ENCODE measurements around the gene DEPP1. TPM values are rescaled to one million over a fixed set of nuclear protein-coding genes. Genes with fewer than 3 reads are reported as not detected.

DEPP1 gene
- polyA plus RNA-seq, 3 donors: not detected

DNA sequence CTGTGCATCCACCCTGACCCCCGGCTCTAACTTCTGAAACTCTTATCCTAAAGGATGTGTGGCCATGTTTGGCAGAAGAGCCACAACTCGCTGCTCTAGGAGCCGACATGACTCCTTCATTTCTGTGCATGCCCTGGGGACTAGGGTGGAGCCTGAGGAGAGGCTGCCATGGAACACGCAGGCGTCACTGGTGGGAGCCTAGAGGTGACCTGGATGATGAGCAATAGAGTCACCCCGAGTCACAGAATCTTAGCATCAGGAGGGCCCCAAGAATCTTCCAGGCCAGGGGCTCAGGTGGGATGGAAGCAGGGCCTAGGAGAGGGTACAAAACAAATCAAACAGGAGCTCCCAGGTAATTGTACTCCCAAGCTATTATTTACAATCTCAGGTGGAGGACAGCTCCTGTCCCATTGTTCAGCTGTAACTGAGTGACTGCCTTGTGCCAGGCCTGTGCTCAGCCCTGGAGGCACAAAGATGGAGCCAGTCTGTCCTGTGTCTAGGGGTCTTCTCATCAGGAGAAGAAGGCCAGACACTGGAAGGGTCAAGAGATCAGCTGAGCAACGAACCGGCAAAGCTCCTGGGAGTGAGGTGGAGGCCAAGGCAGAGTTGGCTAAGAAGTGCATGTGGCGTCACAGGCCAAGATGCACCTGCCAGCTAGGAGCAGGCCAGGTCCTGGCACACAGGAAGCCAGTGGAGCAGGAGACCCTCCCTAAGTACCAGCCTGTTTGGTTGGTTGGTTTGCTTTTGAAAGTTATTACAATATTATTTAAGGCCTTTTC lies 16.3 kb upstream of the DEPP1 start:
- H3K27me3 Mint-ChIP-seq (ENCODE audit: low read depth in 3 of 3): peaks cover 1 to 4% (median 2%) of the 10 kb centered on the region in 3 donors
- Histone ChIP-seq H3K27me3 (ENCODE audit: control insufficient read depth in 2 of 2, insufficient read depth in 2 of 2, low read length in 2 of 2) (no peaks in the 10 kb centered on the region), H3K4me1 (ENCODE audit: control insufficient read depth in 1 of 2, insufficient read depth in 2 of 2, low read length in 2 of 2) (peaks cover 2 to 16% of the 10 kb centered on the region in 2 donors), H3K79me2 (ENCODE audit: insufficient read depth, low read length) (no peaks in the 10 kb centered on the region), H3K4me3 (replicated peaks in 1 of 3; ENCODE audit: low read depth in 2 of 3, low read length in 3 of 3) (no peak overlapping the region), H3K27ac (ENCODE audit: low read depth in 1 of 2, low read length in 2 of 2) (peak overlapping the region in 1 of 2 donors; percentile 35), H3K9me3 (replicated peaks in 1 of 2; ENCODE audit: control insufficient read depth in 1 of 2, insufficient read depth in 1 of 2, low read length in 2 of 2) (no peaks in the 10 kb centered on the region), H3K4me2 (replicated peaks; ENCODE audit: extremely low read depth, low read length, poor library complexity, severe bottlenecking) (no peak overlapping the region), H3K36me3 (replicated peaks in 1 of 2; ENCODE audit: control insufficient read depth in 1 of 2, insufficient read depth in 2 of 2, low read length in 2 of 2) (peaks cover 53 to 54% of the 10 kb centered on the region in 2 donors), H2AFZ (ENCODE audit: insufficient read depth, low read depth, low read length, poor library complexity, severe bottlenecking) (no peak overlapping the region), H3K9ac (ENCODE audit: insufficient read depth, low read length, poor library complexity, severe bottlenecking) (no peak overlapping the region), H4K20me1 (ENCODE audit: insufficient read depth, low read length) (peaks cover 60% of the 10 kb centered on the region)
- 88% methylated on average over 7 of the region's 9 CpGs for WGBS (ENCODE audit: insufficient coverage)
- H3K4me3 Mint-ChIP-seq: no peak overlapping the region
- intact Hi-C loops (cut with micrococcal nuclease): no loop called here
- peaks cover 49 to 51% of the 10 kb centered on the region in 2 donors for H3K36me3 Mint-ChIP-seq
- peaks cover 36% of the 10 kb centered on the region for H3K4me1 Mint-ChIP-seq
- H3K27ac Mint-ChIP-seq: peak overlapping the region in 2 of 7 donors; percentile 52 to 66
- TF ChIP-seq, protein P1, sequence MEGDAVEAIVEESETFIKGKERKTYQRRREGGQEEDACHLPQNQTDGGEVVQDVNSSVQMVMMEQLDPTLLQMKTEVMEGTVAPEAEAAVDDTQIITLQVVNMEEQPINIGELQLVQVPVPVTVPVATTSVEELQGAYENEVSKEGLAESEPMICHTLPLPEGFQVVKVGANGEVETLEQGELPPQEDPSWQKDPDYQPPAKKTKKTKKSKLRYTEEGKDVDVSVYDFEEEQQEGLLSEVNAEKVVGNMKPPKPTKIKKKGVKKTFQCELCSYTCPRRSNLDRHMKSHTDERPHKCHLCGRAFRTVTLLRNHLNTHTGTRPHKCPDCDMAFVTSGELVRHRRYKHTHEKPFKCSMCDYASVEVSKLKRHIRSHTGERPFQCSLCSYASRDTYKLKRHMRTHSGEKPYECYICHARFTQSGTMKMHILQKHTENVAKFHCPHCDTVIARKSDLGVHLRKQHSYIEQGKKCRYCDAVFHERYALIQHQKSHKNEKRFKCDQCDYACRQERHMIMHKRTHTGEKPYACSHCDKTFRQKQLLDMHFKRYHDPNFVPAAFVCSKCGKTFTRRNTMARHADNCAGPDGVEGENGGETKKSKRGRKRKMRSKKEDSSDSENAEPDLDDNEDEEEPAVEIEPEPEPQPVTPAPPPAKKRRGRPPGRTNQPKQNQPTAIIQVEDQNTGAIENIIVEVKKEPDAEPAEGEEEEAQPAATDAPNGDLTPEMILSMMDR (IDR thresholded peaks at IDR 0.05): no peak
- DNase-seq: no peak
- no peaks in the 10 kb centered on the region for H3K9me3 Mint-ChIP-seq

DNA sequence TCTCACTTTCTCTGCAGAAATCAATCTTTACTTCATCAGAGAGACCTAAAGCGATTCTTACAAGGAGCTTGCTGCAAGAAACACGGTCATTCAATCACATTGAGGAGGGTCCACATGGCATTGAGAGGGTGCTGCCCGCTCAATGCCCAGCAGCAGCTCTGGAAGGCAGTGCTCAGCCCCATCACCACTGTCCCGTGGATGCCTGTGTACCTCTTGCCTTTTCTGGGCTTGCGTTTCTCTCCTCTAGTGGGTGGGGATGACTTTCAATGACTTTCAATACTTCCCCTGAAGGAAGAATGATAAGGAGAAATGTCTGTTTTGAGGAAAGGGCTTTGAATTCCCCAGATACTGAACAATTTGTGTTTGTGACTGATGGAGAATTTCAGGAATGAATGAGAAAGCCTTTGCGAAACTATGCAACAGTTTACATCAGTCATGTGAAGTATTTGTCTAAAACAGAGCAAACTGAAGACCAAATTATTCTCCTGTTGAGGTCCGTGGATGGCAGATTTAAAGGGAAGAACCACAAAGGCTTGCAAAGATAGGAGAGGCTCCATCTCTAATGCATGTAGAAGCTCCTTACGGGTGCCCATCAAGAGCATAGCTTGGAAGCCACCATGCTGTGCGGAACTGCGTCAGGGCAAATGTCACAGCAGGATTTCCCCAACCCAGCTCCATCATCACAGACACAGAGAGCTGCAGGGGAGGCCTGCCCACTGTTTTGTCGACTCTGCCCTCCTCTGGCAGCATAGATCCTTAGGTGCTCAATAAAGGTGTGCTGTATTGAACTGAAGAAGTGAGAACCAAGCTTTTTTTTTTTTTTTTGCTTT lies 15.5 kb upstream of the DEPP1 start:
- H3K4me3 ChIP-seq (replicated peaks in 1 of 3; ENCODE audit: low read depth in 2 of 3, low read length in 3 of 3): no peak overlapping the region
- TF ChIP-seq, protein P1 (IDR thresholded peaks at IDR 0.05): no peak
- peak overlapping the region in 1 of 2 donors; percentile 35 for H3K27ac ChIP-seq (ENCODE audit: low read depth in 1 of 2, low read length in 2 of 2)
- no peak overlapping the region for H3K4me2 ChIP-seq (replicated peaks; ENCODE audit: extremely low read depth, low read length, poor library complexity, severe bottlenecking)
- peaks cover 68% of the 10 kb centered on the region for H4K20me1 ChIP-seq (ENCODE audit: insufficient read depth, low read length)
- H3K9me3 ChIP-seq (replicated peaks in 1 of 2; ENCODE audit: control insufficient read depth in 1 of 2, insufficient read depth in 1 of 2, low read length in 2 of 2): no peaks in the 10 kb centered on the region
- Mint-ChIP-seq H3K36me3 (peaks cover 57 to 59% of the 10 kb centered on the region in 2 donors), H3K9me3 (no peaks in the 10 kb centered on the region), H3K27me3 (ENCODE audit: low read depth in 3 of 3) (peaks cover 1 to 4% (median 2%) of the 10 kb centered on the region in 3 donors), H3K4me1 (peaks cover 32% of the 10 kb centered on the region), H3K4me3 (no peak overlapping the region), H3K27ac (peak overlapping the region in 2 of 7 donors; percentile 44)
- H3K79me2 ChIP-seq (ENCODE audit: insufficient read depth, low read length): no peaks in the 10 kb centered on the region
- no peak overlapping the region for H2AFZ ChIP-seq (ENCODE audit: insufficient read depth, low read depth, low read length, poor library complexity, severe bottlenecking)
- 96% methylated on average over 6 of the region's 11 CpGs for WGBS (ENCODE audit: insufficient coverage)
- no peak for DNase-seq
- no peak overlapping the region for H3K9ac ChIP-seq (ENCODE audit: insufficient read depth, low read length, poor library complexity, severe bottlenecking)
- H3K27me3 ChIP-seq (ENCODE audit: control insufficient read depth in 2 of 2, insufficient read depth in 2 of 2, low read length in 2 of 2): no peaks in the 10 kb centered on the region
- H3K36me3 ChIP-seq (replicated peaks in 1 of 2; ENCODE audit: control insufficient read depth in 1 of 2, insufficient read depth in 2 of 2, low read length in 2 of 2): peaks cover 61 to 62% of the 10 kb centered on the region in 2 donors
- peaks cover 0 to 15% of the 10 kb centered on the region in 2 donors for H3K4me1 ChIP-seq (ENCODE audit: control insufficient read depth in 1 of 2, insufficient read depth in 2 of 2, low read length in 2 of 2)
- intact Hi-C loops (cut with micrococcal nuclease): no loop called here
